Neural cell (in vitro differentiated cells): Measurements from ENCODE around the gene RC3H1. TPM values are rescaled to one million over a fixed set of nuclear protein-coding genes. Genes with fewer than 3 reads are reported as not detected.

Experiments used
- H2AFZ ChIP-seq: fragments of 200-600, 300-800 bp; sonication (generic), shearing (Covaris generic); 2 replicates; pipeline ENCODE4 v1.6.0; 2014; ENCODE audit warnings: low read depth, mild to moderate bottlenecking, antibody characterized with exemption, low read length, moderate library complexity
- H3F3A ChIP-seq: fragments of 200-600 bp; shearing (Covaris generic); 2 replicates; pipeline ENCODE4 v1.6.1; 2016; ENCODE audit warnings: mild to moderate bottlenecking, moderate library complexity, mixed read lengths, antibody characterized with exemption, low read length; ENCODE audit not compliant: insufficient read depth, poor library complexity, severe bottlenecking
- H3K27ac ChIP-seq: fragments of 200-600, 300-800 bp; sonication (generic), shearing (Covaris generic); 2 replicates; pipeline ENCODE4 v1.5.1; 2014; ENCODE audit warnings: mild to moderate bottlenecking, low read length, moderate library complexity
- H3K27me3 ChIP-seq: fragments of 300-800, 200-600 bp; sonication (generic), shearing (Covaris generic); 2 replicates; pipeline ENCODE4 v1.6.0; 2014; ENCODE audit warnings: mild to moderate bottlenecking, low read depth, low read length, moderate library complexity; ENCODE audit not compliant: insufficient read depth
- H3K36me3 ChIP-seq: fragments of 300-800, 200-600 bp; sonication (generic), shearing (Covaris generic); 2 replicates; pipeline ENCODE4 v1.5.1; 2014; ENCODE audit warnings: mild to moderate bottlenecking, antibody characterized with exemption, low read length, moderate library complexity; ENCODE audit not compliant: insufficient read depth
- H3K4me2 ChIP-seq: fragments of 300-800, 200-600 bp; sonication (generic), shearing (Covaris generic); 2 replicates; pipeline ENCODE4 v1.6.0; 2014; ENCODE audit warnings: mild to moderate bottlenecking, low read length
- H3K4me3 ChIP-seq: fragments of 300-800, 200-600 bp; sonication (generic), shearing (Covaris generic); 2 replicates; pipeline ENCODE4 v1.5.1; 2014; ENCODE audit warnings: mild to moderate bottlenecking, low read length, moderate library complexity
- H3K79me2 ChIP-seq: fragments of 200-600 bp; shearing (Covaris generic); replicated peaks from 2 replicates; pipeline ENCODE4 v1.6.0; 2014; ENCODE audit warnings: mild to moderate bottlenecking, low read length, moderate library complexity; ENCODE audit not compliant: insufficient read depth
- H3K9ac ChIP-seq: fragments of 300-800, 200-600 bp; sonication (generic), shearing (Covaris generic); 2 replicates; pipeline ENCODE4 v1.6.1; 2016; ENCODE audit warnings: mild to moderate bottlenecking, low read length, mixed read lengths
- H3K9me2 ChIP-seq: fragments of 200-600 bp; shearing (Covaris generic); 2 replicates; pipeline ENCODE4 v1.6.1; 2016; ENCODE audit warnings: mild to moderate bottlenecking, low read length, mixed read lengths; ENCODE audit not compliant: insufficient read depth
- H3K9me3 ChIP-seq: fragments of 200-600, 300-800 bp; sonication (generic), shearing (Covaris generic); 2 replicates; pipeline ENCODE4 v1.6.1; 2016; ENCODE audit warnings: mild to moderate bottlenecking, mixed run types, low read length, moderate library complexity, mixed read lengths
- H4K20me1 ChIP-seq: fragments of 200-600 bp; shearing (Covaris generic); 2 replicates; pipeline ENCODE4 v1.6.1; 2016; ENCODE audit warnings: mild to moderate bottlenecking, mixed run types; ENCODE audit not compliant: insufficient read depth
- CTCF ChIP-seq: fragments of 450-650 bp; IDR thresholded peaks from 2 replicates; pipeline ENCODE4 v1.5.1; 2014; ENCODE audit warnings: antibody characterized with exemption, mild to moderate bottlenecking, moderate library complexity; ENCODE audit not compliant: poor library complexity, severe bottlenecking
- EP300 ChIP-seq: fragments of 450-650 bp; conservative IDR thresholded peaks from 2 replicates; pipeline ENCODE4 v1.6.1; 2014; ENCODE audit warnings: antibody characterized with exemption, mild to moderate bottlenecking, moderate library complexity; ENCODE audit not compliant: poor library complexity, severe bottlenecking
- EZH2 ChIP-seq: fragments of 200-600, 300-800 bp; shearing (Covaris generic), sonication (generic); IDR thresholded peaks from 2 replicates; pipeline ENCODE4 v1.6.1; 2014; ENCODE audit warnings: antibody characterized with exemption, low read length, borderline replicate concordance, mild to moderate bottlenecking; ENCODE audit not compliant: insufficient read depth, poor library complexity, severe bottlenecking
- MXI1 ChIP-seq: fragments of 450-650 bp; conservative IDR thresholded peaks from 2 replicates; pipeline ENCODE4 v1.6.1; 2014; ENCODE audit warnings: antibody characterized with exemption, mild to moderate bottlenecking; ENCODE audit not compliant: poor library complexity, severe bottlenecking
- POLR2AphosphoS5 ChIP-seq: IDR thresholded peaks from 2 replicates; pipeline ENCODE4 v1.6.1; 2012
- RAD21 ChIP-seq: fragments of 450-650 bp; conservative IDR thresholded peaks from 2 replicates; pipeline ENCODE4 v1.6.1; 2014; ENCODE audit warnings: antibody characterized with exemption, mild to moderate bottlenecking, moderate library complexity
- REST ChIP-seq: IDR thresholded peaks from 2 replicates; pipeline ENCODE4 v1.6.1; 2012; ENCODE audit warnings: borderline replicate concordance
- SMC3 ChIP-seq: fragments of 450-650 bp; conservative IDR thresholded peaks from 2 replicates; pipeline ENCODE4 v1.6.1; 2014; ENCODE audit warnings: antibody characterized with exemption, mild to moderate bottlenecking, moderate library complexity; ENCODE audit not compliant: poor library complexity
- TAF1 ChIP-seq: IDR thresholded peaks from 2 replicates; pipeline ENCODE4 v1.6.1; 2012; ENCODE audit warnings: low read depth
- polyA plus RNA-seq: library from polyadenylated mRNA; depleted of rRNA; stranded (reverse); fragments of >200 nt; gene quantifications from 2 replicates; pipeline ENCODE4 v1.2.3, GENCODE V29; 2014

The RC3H1 gene
- polyA plus RNA-seq, 1 donor from 2014 or later, result 12.8 TPM

DNA sequence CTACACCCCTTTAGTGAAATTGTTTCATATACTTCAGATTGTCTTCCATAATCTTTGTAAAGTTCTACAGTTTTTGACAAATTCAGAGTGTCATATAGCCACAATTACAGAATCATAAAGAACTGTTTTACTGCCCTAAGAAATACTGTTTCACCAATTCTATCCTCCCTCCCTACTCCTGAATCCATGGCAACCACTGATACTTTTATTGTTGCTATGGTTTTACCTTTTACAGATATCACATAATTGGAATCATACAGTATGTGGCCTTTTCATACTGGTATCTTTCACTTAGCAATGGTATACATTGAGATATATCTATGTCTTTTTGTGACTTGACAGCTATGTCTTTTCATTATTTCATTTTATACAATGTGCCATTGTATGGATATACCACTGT is 34.1 kb downstream of the RC3H1 start:
- Histone ChIP-seq H3K36me3 (peaks cover 23% of the 10 kb centered on the region), H3K27me3 (no peaks in the 10 kb centered on the region), H3K9me3 (no peaks in the 10 kb centered on the region), H3K27ac (no peak overlapping the region), H3K9ac (no peak overlapping the region), H3K9me2 (no peaks in the 10 kb centered on the region), H3K79me2 (no peaks in the 10 kb centered on the region), H2AFZ (no peak overlapping the region), H4K20me1 (no peaks in the 10 kb centered on the region), H3K4me2 (no peak overlapping the region), H3K4me3 (no peak overlapping the region), H3F3A (no peaks in the 10 kb centered on the region)
- TF ChIP-seq EZH2 (no peak), SMC3 (no peak), EP300 (no peak), MXI1 (no peak), POLR2AphosphoS5 (no peak), TAF1 (no peak), CTCF (no peak), REST (no peak)

DNA sequence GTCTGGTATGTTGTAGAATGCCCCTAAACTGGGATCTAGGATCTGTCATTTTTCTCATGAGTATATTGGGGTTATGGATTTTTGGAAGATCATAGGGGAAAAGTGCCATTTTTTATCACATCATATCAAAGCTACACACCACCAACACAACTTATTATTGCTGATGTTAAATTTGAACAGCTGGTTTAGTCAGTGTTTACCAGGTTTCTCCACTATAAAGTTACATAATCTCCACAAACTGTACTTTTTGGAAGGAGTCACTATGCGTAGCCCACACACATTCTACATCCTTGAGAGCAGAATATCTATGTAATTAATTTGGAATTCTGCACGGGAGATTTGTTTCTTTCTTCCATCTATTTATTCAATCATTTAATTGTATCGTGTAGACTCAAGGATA is 35.2 kb downstream of the RC3H1 start:
- peaks cover 23% of the 10 kb centered on the region for H3K36me3 ChIP-seq

GRCh38 chr1:173970252-173970651 is 51.9 kb downstream of the RC3H1 start:
- H2AFZ ChIP-seq, result no peak overlapping the region
- H3K9ac ChIP-seq, result no peak overlapping the region
- no peaks in the 10 kb centered on the region for H3F3A ChIP-seq
- H3K79me2 ChIP-seq, result no peaks in the 10 kb centered on the region
- no peaks in the 10 kb centered on the region for H3K9me3 ChIP-seq
- H3K4me3 ChIP-seq, result no peak overlapping the region
- no peaks in the 10 kb centered on the region for H3K27me3 ChIP-seq
- no peak overlapping the region for H3K27ac ChIP-seq
- H3K9me2 ChIP-seq, result no peaks in the 10 kb centered on the region
- TF ChIP-seq REST, result no peak
- no peak for TF ChIP-seq MXI1
- TF ChIP-seq TAF1, result no peak
- TF ChIP-seq SMC3, result no peak
- no peak for TF ChIP-seq RAD21
- TF ChIP-seq EZH2, result no peak
- TF ChIP-seq POLR2AphosphoS5, result no peak
- no peak for TF ChIP-seq EP300
- TF ChIP-seq CTCF, result no peak
- peaks cover 11% of the 10 kb centered on the region for H3K36me3 ChIP-seq
- H3K4me2 ChIP-seq, result no peak overlapping the region
- no peaks in the 10 kb centered on the region for H4K20me1 ChIP-seq

More for the DNA sequence above, 35.2 kb downstream of the RC3H1 start:
- no peak for TF ChIP-seq RAD21
- H3K9me2 ChIP-seq, result no peaks in the 10 kb centered on the region
- no peak overlapping the region for H2AFZ ChIP-seq
- H3K9ac ChIP-seq, result no peak overlapping the region
- H3K9me3 ChIP-seq, result no peaks in the 10 kb centered on the region
- H3K79me2 ChIP-seq, result no peaks in the 10 kb centered on the region
- no peaks in the 10 kb centered on the region for H3F3A ChIP-seq
- no peak overlapping the region for H3K4me3 ChIP-seq
- H3K27ac ChIP-seq, result no peak overlapping the region
- no peak overlapping the region for H3K4me2 ChIP-seq
- no peaks in the 10 kb centered on the region for H4K20me1 ChIP-seq
- no peaks in the 10 kb centered on the region for H3K27me3 ChIP-seq
